Measurements from ENCODE around the gene CES4A. TPM values are rescaled to one million over a fixed set of nuclear protein-coding genes. Genes with fewer than 3 reads are reported as not detected.

CES4A gene
- total RNA-seq: 1.00 and 2.2 TPM in 2 replicates

GRCh38 chr16:66988197-66988788 lies at the start of gene CES4A:
Gene CES4A (plus strand): TSS chr16:66988589. CDS start chr16:66988773, 184 bp downstream.

DNA sequence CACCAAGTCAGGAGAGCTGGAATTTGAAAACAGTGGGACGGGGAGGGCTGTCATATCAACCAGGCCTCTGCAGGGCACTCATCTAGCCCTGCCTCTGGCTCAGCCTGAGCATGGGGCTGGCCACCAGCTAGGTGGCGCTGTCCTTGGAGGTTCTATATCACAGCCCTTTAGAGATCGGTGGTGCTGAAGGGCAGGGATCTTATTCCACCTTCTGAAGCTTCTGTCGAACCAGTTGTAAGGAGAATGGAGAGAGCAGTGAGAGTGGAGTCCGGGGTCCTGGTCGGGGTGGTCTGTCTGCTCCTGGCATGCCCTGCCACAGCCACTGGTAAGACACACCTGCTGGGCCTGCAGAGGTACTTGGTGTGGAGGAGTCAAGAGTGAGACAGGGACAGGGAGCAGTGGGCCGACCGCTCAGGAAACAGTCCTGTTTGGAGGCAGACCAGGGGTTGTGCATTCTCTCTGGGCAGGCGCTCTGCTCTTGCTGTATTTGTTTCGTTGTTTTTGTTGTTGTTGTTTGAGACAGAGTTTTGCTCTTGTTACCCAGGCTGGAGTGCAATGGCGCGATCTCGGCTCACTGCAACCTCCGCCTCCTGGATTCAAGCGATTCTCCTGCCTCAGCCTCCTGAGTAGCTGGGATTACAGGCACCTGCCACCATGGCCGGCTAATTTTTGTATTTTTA lies 27.2 kb upstream of the CES4A start, which contains the start of gene CES3:
Gene CES3, plus strand, starts transcription at position 202 of the 680 bp plus-strand sequence. Its CDS starts 42 bp downstream, at position 244.

GRCh38 chr16:67028696-67029253 lies 40.4 kb downstream of the CES4A start, which contains the start of gene CBFB:
Gene CBFB (plus strand): TSS chr16:67029149. CDS start chr16:67029408, 259 bp downstream.

Other genes with a start within 250 kb of the CES4A start
- 131 and 156 TPM in 2 replicates for gene DYNC1LI2, start 237.0 kb upstream of the CES4A start, total RNA-seq
- 0.11 TPM in 1 of 2 replicates, not detected in the other for gene TERB1, start 187.0 kb upstream of the CES4A start, total RNA-seq
- 69.6 and 122 TPM in 2 replicates for gene NAE1, start 157.6 kb upstream of the CES4A start, total RNA-seq
- gene CA7, start 144.2 kb upstream of the CES4A start, total RNA-seq: not detected in 2 replicates
- 17.1 and 17.7 TPM in 2 replicates for gene PDP2, start 108.1 kb upstream of the CES4A start, total RNA-seq
- not detected in 2 replicates for gene CDH16, start 69.7 kb upstream of the CES4A start, total RNA-seq
- 3.8 and 8.0 TPM in 2 replicates for gene RRAD, start 63.1 kb upstream of the CES4A start, total RNA-seq
- gene CIAO2B, start 54.2 kb upstream of the CES4A start, total RNA-seq: 227 and 229 TPM in 2 replicates
- 23.8 and 29.5 TPM in 2 replicates for gene CES2, start 53.1 kb upstream of the CES4A start, total RNA-seq
- gene CES3, start 27.3 kb upstream of the CES4A start, total RNA-seq: 0.25 and 0.55 TPM in 2 replicates
- gene CBFB, start 40.6 kb downstream of the CES4A start, total RNA-seq: 121 and 197 TPM in 2 replicates
- gene PHAF1, start 121.4 kb downstream of the CES4A start, total RNA-seq: 11.7 and 15.1 TPM in 2 replicates
- 25.0 and 38.1 TPM in 2 replicates for gene B3GNT9, start 162.4 kb downstream of the CES4A start, total RNA-seq
- gene TRADD, start 171.3 kb downstream of the CES4A start, total RNA-seq: 15.3 and 25.1 TPM in 2 replicates
- 10.5 and 15.0 TPM in 2 replicates for gene FBXL8, start 171.4 kb downstream of the CES4A start, total RNA-seq
- 5.2 and 14.0 TPM in 2 replicates for gene HSF4, start 176.2 kb downstream of the CES4A start, total RNA-seq
- 10.4 and 14.6 TPM in 2 replicates for gene NOL3, start 181.9 kb downstream of the CES4A start, total RNA-seq
- gene MATCAP1, start 195.4 kb downstream of the CES4A start, total RNA-seq: 14.9 and 19.3 TPM in 2 replicates
- 0.11 and 0.12 TPM in 2 replicates for gene EXOC3L1, start 201.5 kb downstream of the CES4A start, total RNA-seq
- gene E2F4, start 203.6 kb downstream of the CES4A start, total RNA-seq: 61.1 and 79.1 TPM in 2 replicates
- gene ELMO3, start 210.5 kb downstream of the CES4A start, total RNA-seq: 0.55 and 0.62 TPM in 2 replicates
- 37.6 and 43.3 TPM in 2 replicates for gene TMEM208, start 238.5 kb downstream of the CES4A start, total RNA-seq